OCI-LY7 (cell line): ENCODE measurements around the gene MACF1. TPM values are rescaled to one million over a fixed set of nuclear protein-coding genes. Genes with fewer than 3 reads are reported as not detected.

ENCODE experiments used
- BruUV-seq: library from RNA; stranded (reverse); fragments of 400-500 nt; replicated peaks from 2 replicates; lab custom pipeline; 2021; lab: Mats Ljungman, UMichigan
- CTCF ChIA-PET: fragments of 300-600 bp; sonication (Branson Sonifier 250); formaldehyde crosslinking; loops from one replicate; lab custom pipeline; 2022; ENCODE audit warnings: antibody characterized with exemption; ENCODE audit not compliant: unreplicated experiment; lab: Charles Lee
- POLR2A ChIA-PET: fragments of 300-600 bp; sonication (Branson Sonifier 250); formaldehyde crosslinking; loops from one replicate; lab custom pipeline; 2022; ENCODE audit warnings: antibody characterized with exemption; lab: Charles Lee
- DNase-seq: peaks from one replicate; pipeline ENCODE4 v3.0.0-alpha.2; 2015; ENCODE audit warnings: low spot score
- H2AFZ ChIP-seq: fragments of 200-600 bp; sonication (generic), shearing (Covaris generic); 2 replicates; pipeline ENCODE4 v1.6.1; 2014; ENCODE audit warnings: mild to moderate bottlenecking, antibody characterized with exemption, low read length, moderate library complexity
- H3K27ac ChIP-seq: fragments of 200-600 bp; sonication (generic); 2 replicates; pipeline ENCODE4 v1.5.1; 2014; ENCODE audit warnings: mixed run types, low read depth, mild to moderate bottlenecking, moderate library complexity, low read length, inconsistent platforms; ENCODE audit not compliant: poor library complexity, severe bottlenecking
- H3K36me3 ChIP-seq: fragments of 200-600 bp; sonication (generic); 2 replicates; pipeline ENCODE4 v1.6.1; 2014; ENCODE audit warnings: mild to moderate bottlenecking, antibody characterized with exemption, low read length, moderate library complexity, mixed read lengths; ENCODE audit not compliant: insufficient read depth
- H3K4me1 ChIP-seq: fragments of 200-600 bp; sonication (generic); 2 replicates; pipeline ENCODE4 v1.5.1; 2014; ENCODE audit warnings: mild to moderate bottlenecking, low read length; ENCODE audit not compliant: insufficient read depth, poor library complexity, severe bottlenecking
- H3K4me2 ChIP-seq: fragments of 200-600 bp; sonication (generic); 2 replicates; pipeline ENCODE4 v1.6.1; 2014; ENCODE audit warnings: mild to moderate bottlenecking, low read length
- H3K4me3 ChIP-seq: fragments of 200-600 bp; sonication (generic); 2 replicates; pipeline ENCODE4 v1.5.1; 2014; ENCODE audit warnings: mild to moderate bottlenecking, low read depth, low read length; ENCODE audit not compliant: poor library complexity, severe bottlenecking
- H3K79me2 ChIP-seq: fragments of 200-600 bp; sonication (generic); 2 replicates; pipeline ENCODE4 v1.6.1; 2016; ENCODE audit warnings: low read depth, mild to moderate bottlenecking, low read length, moderate library complexity, mixed read lengths; ENCODE audit not compliant: insufficient read depth
- H3K9me2 ChIP-seq: fragments of 200-600 bp; sonication (generic); 2 replicates; pipeline ENCODE4 v1.6.1; 2016; ENCODE audit warnings: mild to moderate bottlenecking, low read length, mixed read lengths; ENCODE audit not compliant: insufficient read depth
- H3K9me3 ChIP-seq: fragments of 200-600 bp; sonication (generic); 2 replicates; pipeline ENCODE4 v1.6.1; 2014; ENCODE audit warnings: mild to moderate bottlenecking, mixed run types, low read length, mixed read lengths
- H4K20me1 ChIP-seq: fragments of 200-600 bp; sonication (generic); 2 replicates; pipeline ENCODE4 v1.6.1; 2014; ENCODE audit warnings: mild to moderate bottlenecking, antibody characterized with exemption, low read length, moderate library complexity, mixed read lengths; ENCODE audit not compliant: insufficient read depth
- EZH2phosphoT487 ChIP-seq: fragments of 200-600 bp; sonication (generic); IDR thresholded peaks from 2 replicates; pipeline ENCODE4 v1.6.1; 2018; ENCODE audit warnings: low read depth, borderline replicate concordance, mild to moderate bottlenecking, mixed run types, antibody characterized with exemption, low read length, moderate library complexity, mixed read lengths
- intact Hi-C: fragments of 100-400 bp; cut with micrococcal nuclease; formaldehyde crosslinking; loops from one replicate; pipeline ENCODE4 v1.10.0; 2022; ENCODE audit not compliant: unreplicated experiment
- total RNA-seq, 2 experiments: library from RNA; depleted of rRNA in 1 of 2; stranded (reverse); fragments of >200 nt in 1 of 2; shearing (Covaris generic) in 1 of 2; gene quantifications; 2 replicates each; pipeline ENCODE4 v1.2.3, GENCODE V29; 2014 to 2022
- TF ChIP-seq, protein P1 (sequence below): fragments of 200-600 bp; sonication (generic); conservative IDR thresholded peaks from 2 replicates; pipeline ENCODE4 v1.5.1; 2014; ENCODE audit warnings: mild to moderate bottlenecking, antibody characterized with exemption, low read length, moderate library complexity, mixed read lengths

Gene MACF1
- total RNA-seq, 2 experiments from 2014 or later, result 211 to 220 TPM

DNA sequence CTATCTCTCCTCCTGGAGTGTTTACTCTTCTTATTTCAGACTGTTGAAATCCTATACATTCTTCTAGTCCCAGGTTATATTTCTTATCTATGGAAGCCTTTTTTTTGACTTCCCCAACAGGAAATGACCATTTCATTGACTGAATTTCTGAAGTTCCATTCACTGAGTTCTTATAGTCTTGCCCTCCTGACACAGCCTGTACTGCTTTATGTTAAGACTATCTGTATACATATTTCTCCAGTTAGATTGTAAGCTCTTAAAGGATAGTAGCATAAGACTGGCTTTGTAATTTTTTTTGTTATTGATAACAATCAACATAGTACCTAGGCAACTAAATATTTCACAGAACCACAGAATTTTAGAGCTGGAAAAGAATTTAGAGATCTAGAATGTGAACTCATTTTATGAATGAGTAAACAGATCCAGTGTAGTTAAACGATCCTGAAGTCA is 14.9 kb upstream of the MACF1 start:
- no peaks in the 10 kb centered on the region for H4K20me1 ChIP-seq
- no peaks in the 10 kb centered on the region for H3K79me2 ChIP-seq
- peaks cover 39% of the 10 kb centered on the region for H3K4me1 ChIP-seq
- TF ChIP-seq EZH2phosphoT487, result no peak
- TF ChIP-seq, protein P1, sequence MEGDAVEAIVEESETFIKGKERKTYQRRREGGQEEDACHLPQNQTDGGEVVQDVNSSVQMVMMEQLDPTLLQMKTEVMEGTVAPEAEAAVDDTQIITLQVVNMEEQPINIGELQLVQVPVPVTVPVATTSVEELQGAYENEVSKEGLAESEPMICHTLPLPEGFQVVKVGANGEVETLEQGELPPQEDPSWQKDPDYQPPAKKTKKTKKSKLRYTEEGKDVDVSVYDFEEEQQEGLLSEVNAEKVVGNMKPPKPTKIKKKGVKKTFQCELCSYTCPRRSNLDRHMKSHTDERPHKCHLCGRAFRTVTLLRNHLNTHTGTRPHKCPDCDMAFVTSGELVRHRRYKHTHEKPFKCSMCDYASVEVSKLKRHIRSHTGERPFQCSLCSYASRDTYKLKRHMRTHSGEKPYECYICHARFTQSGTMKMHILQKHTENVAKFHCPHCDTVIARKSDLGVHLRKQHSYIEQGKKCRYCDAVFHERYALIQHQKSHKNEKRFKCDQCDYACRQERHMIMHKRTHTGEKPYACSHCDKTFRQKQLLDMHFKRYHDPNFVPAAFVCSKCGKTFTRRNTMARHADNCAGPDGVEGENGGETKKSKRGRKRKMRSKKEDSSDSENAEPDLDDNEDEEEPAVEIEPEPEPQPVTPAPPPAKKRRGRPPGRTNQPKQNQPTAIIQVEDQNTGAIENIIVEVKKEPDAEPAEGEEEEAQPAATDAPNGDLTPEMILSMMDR, result no peak
- CTCF ChIA-PET, result no interaction called here
- no peak overlapping the region for H2AFZ ChIP-seq
- no peaks in the 10 kb centered on the region for H3K9me2 ChIP-seq
- no peak overlapping the region for H3K27ac ChIP-seq
- no peak for DNase-seq
- no peak overlapping the region for H3K4me3 ChIP-seq
- BruUV-seq, result no TSS peak
- H3K4me2 ChIP-seq, result no peak overlapping the region
- intact Hi-C loops, result no loop called here
- POLR2A ChIA-PET, result interaction anchor here (0.9 to 1.7 kb wide), 3 partner anchors 10 to 91 kb away, joined by 3 read pairs; no protein-coding TSS in a partner anchor
- no peaks in the 10 kb centered on the region for H3K36me3 ChIP-seq
- H3K9me3 ChIP-seq, result no peaks in the 10 kb centered on the region

DNA sequence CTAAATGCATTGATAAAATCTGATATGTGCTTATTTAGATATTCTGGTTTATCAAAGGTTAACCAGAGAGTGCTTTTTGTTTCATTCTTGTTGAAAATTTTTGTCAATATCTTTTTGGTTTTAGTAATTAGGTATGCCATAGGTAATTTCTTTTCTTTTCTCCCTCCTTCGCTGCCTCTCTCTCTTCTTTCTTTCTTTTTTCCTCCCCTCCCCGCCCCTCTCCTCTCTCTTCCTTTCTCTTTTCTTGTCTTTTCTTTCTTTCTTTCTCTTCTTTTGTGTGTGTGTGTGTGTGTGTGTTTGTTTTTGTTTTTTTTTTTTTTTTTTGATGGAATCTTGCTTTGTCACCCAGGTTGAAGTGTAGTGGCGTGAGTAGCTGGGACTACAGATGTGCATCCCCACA is 14.4 kb upstream of the MACF1 start:
- POLR2A ChIA-PET, result interaction anchor here (1.1 kb wide), 1 partner anchor 9 kb away, joined by 3 read pairs; no protein-coding TSS in a partner anchor

More for the DNA sequence above, 14.4 kb upstream of the MACF1 start:
- Histone ChIP-seq H3K4me3 (no peak overlapping the region), H4K20me1 (no peaks in the 10 kb centered on the region), H3K4me2 (no peak overlapping the region), H2AFZ (no peak overlapping the region), H3K27ac (no peak overlapping the region), H3K9me2 (no peaks in the 10 kb centered on the region), H3K36me3 (no peaks in the 10 kb centered on the region), H3K4me1 (peaks cover 44% of the 10 kb centered on the region), H3K9me3 (no peaks in the 10 kb centered on the region), H3K79me2 (no peaks in the 10 kb centered on the region)
- CTCF ChIA-PET, result interaction anchor here (1.0 kb wide), 1 partner anchor 25 kb away, joined by 6 read pairs; no protein-coding TSS in a partner anchor
- DNase-seq, result no peak
- TF ChIP-seq, protein P1, result no peak
- no peak for TF ChIP-seq EZH2phosphoT487
- no TSS peak for BruUV-seq
- intact Hi-C loops, result no loop called here
